Measurements from ENCODE around the gene NQO2.

DNA sequence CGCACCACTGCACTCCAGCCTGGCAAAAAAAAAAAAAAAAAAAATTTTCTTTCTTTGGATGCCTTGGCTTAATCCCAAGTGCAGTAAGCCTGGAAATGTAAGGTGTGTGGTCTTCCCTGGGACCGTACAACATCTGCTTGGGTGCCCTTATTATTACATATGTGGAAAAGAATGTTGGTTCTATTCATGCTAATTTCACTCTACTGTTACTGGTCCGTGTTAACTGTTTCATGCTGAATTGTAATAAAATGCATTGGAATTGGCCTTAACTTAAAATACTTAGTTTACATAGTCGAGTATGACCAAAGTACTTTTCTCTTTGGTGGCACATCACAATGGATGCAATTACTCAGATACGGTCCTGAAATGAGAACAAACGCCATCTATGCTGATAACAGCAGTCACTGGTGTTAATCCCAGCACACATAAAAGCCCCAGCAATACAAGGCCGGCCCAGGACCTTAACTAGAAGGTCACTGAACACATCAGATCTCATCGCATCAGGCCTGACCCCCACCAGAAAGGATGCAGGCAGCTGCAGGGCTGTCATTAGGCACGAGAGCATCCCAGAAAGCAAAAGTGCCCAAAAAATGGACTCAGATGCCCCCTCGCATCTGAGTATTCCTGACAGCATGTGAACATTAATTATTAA is 29.5 kb upstream of the NQO2 start:
- TF ChIP-seq, protein P1, sequence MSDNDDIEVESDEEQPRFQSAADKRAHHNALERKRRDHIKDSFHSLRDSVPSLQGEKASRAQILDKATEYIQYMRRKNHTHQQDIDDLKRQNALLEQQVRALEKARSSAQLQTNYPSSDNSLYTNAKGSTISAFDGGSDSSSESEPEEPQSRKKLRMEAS (IDR thresholded peaks at IDR 0.05; ENCODE audit: low read depth, low read length) = no peak
- no peak for TF ChIP-seq POLR2A (IDR thresholded peaks at IDR 0.05; ENCODE audit: extremely low read depth, insufficient read length)
- TF ChIP-seq, protein P2, sequence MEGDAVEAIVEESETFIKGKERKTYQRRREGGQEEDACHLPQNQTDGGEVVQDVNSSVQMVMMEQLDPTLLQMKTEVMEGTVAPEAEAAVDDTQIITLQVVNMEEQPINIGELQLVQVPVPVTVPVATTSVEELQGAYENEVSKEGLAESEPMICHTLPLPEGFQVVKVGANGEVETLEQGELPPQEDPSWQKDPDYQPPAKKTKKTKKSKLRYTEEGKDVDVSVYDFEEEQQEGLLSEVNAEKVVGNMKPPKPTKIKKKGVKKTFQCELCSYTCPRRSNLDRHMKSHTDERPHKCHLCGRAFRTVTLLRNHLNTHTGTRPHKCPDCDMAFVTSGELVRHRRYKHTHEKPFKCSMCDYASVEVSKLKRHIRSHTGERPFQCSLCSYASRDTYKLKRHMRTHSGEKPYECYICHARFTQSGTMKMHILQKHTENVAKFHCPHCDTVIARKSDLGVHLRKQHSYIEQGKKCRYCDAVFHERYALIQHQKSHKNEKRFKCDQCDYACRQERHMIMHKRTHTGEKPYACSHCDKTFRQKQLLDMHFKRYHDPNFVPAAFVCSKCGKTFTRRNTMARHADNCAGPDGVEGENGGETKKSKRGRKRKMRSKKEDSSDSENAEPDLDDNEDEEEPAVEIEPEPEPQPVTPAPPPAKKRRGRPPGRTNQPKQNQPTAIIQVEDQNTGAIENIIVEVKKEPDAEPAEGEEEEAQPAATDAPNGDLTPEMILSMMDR (IDR thresholded peaks at IDR 0.05; ENCODE audit: low read depth, low read length) = no peak
